ENCODE results near the gene POU6F2.
"Not testable (repeated sequence)": the region's sequence is repeated elsewhere in the genome, so short reads cannot be mapped to it uniquely, and the experiment has no call there.

The POU6F2 gene

GRCh38 chr7:38975944-38976392 lies 1.7 kb upstream of the POU6F2 start:
- no peak for TF ChIP-seq CTCF (IDR thresholded peaks at IDR 0.05)
- Histone ChIP-seq H3K27ac (no peak overlapping the region), H3K4me3 (peak overlapping the region; percentile 79)
- no peak for DNase-seq (ENCODE audit: low spot score)

GRCh38 chr7:38978491-38978890 lies 782 bp downstream of the POU6F2 start:
- DNase-seq (ENCODE audit: low spot score), result no peak
- H3K27ac ChIP-seq, result no peak overlapping the region
- no peak overlapping the region for H3K4me3 ChIP-seq
- TF ChIP-seq CTCF (IDR thresholded peaks at IDR 0.05), result no peak

GRCh38 chr7:38992203-38992602 lies 14.5 kb downstream of the POU6F2 start:
- DNase-seq (ENCODE audit: low spot score), result no peak
- TF ChIP-seq CTCF (IDR thresholded peaks at IDR 0.05), result no peak
- Histone ChIP-seq H3K4me3 (no peak overlapping the region), H3K27ac (no peak overlapping the region)

- no peak overlapping the region for H3K27ac ChIP-seq
- DNase-seq (ENCODE audit: low spot score), result no peak
- TF ChIP-seq CTCF (IDR thresholded peaks at IDR 0.05), result no peak
These were observed 23.9 kb downstream of the POU6F2 start for GRCh38 chr7:39001595-39001994.

GRCh38 chr7:39002755-39003154 lies 25.0 kb downstream of the POU6F2 start:
- no peak for TF ChIP-seq CTCF (IDR thresholded peaks at IDR 0.05)
- H3K27ac ChIP-seq, result no peak overlapping the region
- H3K4me3 ChIP-seq, result no peak overlapping the region
- DNase-seq (ENCODE audit: low spot score), result no peak

More at GRCh38 chr7:39001595-39001994, 23.9 kb downstream of the POU6F2 start:
- no peak overlapping the region for H3K4me3 ChIP-seq

GRCh38 chr7:39005036-39005435 lies 27.3 kb downstream of the POU6F2 start:
- no peak overlapping the region for H3K27ac ChIP-seq
- TF ChIP-seq CTCF (IDR thresholded peaks at IDR 0.05), result no peak
- no peak overlapping the region for H3K4me3 ChIP-seq
- no peak for DNase-seq (ENCODE audit: low spot score)

- DNase-seq (ENCODE audit: low spot score), result no peak
- no peak for TF ChIP-seq CTCF (IDR thresholded peaks at IDR 0.05)
- Histone ChIP-seq H3K27ac (no peak overlapping the region), H3K4me3 (no peak overlapping the region)
These were observed 27.8 kb downstream of the POU6F2 start for GRCh38 chr7:39005461-39005860.

- not testable (repeated sequence) for H3K4me3 ChIP-seq; H3K27ac ChIP-seq; DNase-seq (ENCODE audit: low spot score)
These were observed 35.6 kb downstream of the POU6F2 start for GRCh38 chr7:39013049-39013939.

Data from coronary artery (tissue), 2 donors.